Vagina (tissue), 2 donors: ENCODE data around the gene SIAH3.

Experiments used
- CTCF ChIP-seq, 3 experiments: fragments of 450-650 bp in 2 of 3; fragments of 200-600 bp in 1 of 3; sonication (generic) in 1 of 3; IDR thresholded peaks; one replicate each; pipeline ENCODE4 v1.5.1; 2017 to 2019; ENCODE audit warnings: antibody characterized with exemption in 3 of 3, mild to moderate bottlenecking in 2 of 3, moderate library complexity in 2 of 3
- POLR2A ChIP-seq, 2 donors: fragments of 450-650 bp; IDR thresholded peaks; one replicate each; pipeline ENCODE4 v1.6.1; 2017; ENCODE audit warnings: antibody characterized with exemption in 2 of 2, mild to moderate bottlenecking in 2 of 2, moderate library complexity in 2 of 2
- POLR2AphosphoS5 ChIP-seq, 2 donors: sonication (generic); formaldehyde crosslinking; IDR thresholded peaks; one replicate each; pipeline ENCODE4 v1.9.0; 2017; ENCODE audit warnings: antibody characterized with exemption in 2 of 2, mild to moderate bottlenecking in 2 of 2, low read depth in 1 of 2; ENCODE audit not compliant: insufficient read depth in 1 of 2

- no peak for TF ChIP-seq POLR2A (IDR thresholded peaks at IDR 0.05)
- TF ChIP-seq CTCF (IDR thresholded peaks at IDR 0.05): no peak
- no peak for TF ChIP-seq POLR2AphosphoS5 (IDR thresholded peaks at IDR 0.05; ENCODE audit: insufficient read depth in 1 of 2, low read depth in 1 of 2)
Observed at GRCh38 chr13:45838171-45838745, 13.3 kb downstream of the SIAH3 start.
